Uterine smooth muscle cell (primary cell): ENCODE results near the gene AEN. TPM values are rescaled to one million over a fixed set of nuclear protein-coding genes. Genes with fewer than 3 reads are reported as not detected.

Experiments
- total RNA-seq: library from RNA; depleted of rRNA; stranded (reverse); fragments of >200 nt; gene quantifications from 2 replicates; pipeline ENCODE4 v1.2.3, GENCODE V29; 2014

Gene AEN
- total RNA-seq: 66.2 and 85.1 TPM in 2 replicates

GRCh38 chr15:88620995-88621772, at the start of gene AEN:
Gene AEN (plus strand): TSS chr15:88621340. CDS start chr15:88626210, 4,870 bp downstream.

GRCh38 chr15:88638626-88639372, 17.7 kb downstream of the AEN start, which contains the start of gene ISG20:
Gene ISG20 (plus strand): TSS chr15:88639016. CDS start chr15:88639367, 351 bp downstream.

Other genes starting within 250 kb of the AEN start
- 16.9 and 18.7 TPM in 2 replicates for gene MRPL46, start 154.0 kb upstream of the AEN start, total RNA-seq
- 31.5 and 37.3 TPM in 2 replicates for gene MRPS11, start 153.6 kb upstream of the AEN start, total RNA-seq
- 8.9 and 9.4 TPM in 2 replicates for gene DET1, start 74.7 kb upstream of the AEN start, total RNA-seq
- gene ISG20, start 17.7 kb downstream of the AEN start, total RNA-seq: 1.7 and 4.2 TPM in 2 replicates
- 0.25 and 3.0 TPM in 2 replicates for gene ACAN, start 182.1 kb downstream of the AEN start, total RNA-seq